OCI-LY1 (cell line): ENCODE measurements around the gene ZSCAN20.

Experiments
- H2AFZ ChIP-seq: fragments of 200-600 bp; sonication (generic), shearing (Covaris generic); 2 replicates; pipeline ENCODE4 v1.6.0; 2014; ENCODE audit warnings: antibody characterized with exemption, mild to moderate bottlenecking, low read length
- H3F3A ChIP-seq: fragments of 200-600 bp; sonication (generic), shearing (Covaris generic); 2 replicates; pipeline ENCODE4 v1.6.0; 2014; ENCODE audit warnings: mild to moderate bottlenecking, antibody characterized with exemption, low read length, moderate library complexity; ENCODE audit not compliant: insufficient read depth
- H3K27ac ChIP-seq: fragments of 200-600 bp; sonication (generic); 2 replicates; pipeline ENCODE4 v1.5.1; 2014; ENCODE audit warnings: low read length, mixed run types, mild to moderate bottlenecking, low read depth; ENCODE audit not compliant: poor library complexity, severe bottlenecking
- H3K27me3 ChIP-seq: fragments of 200-600 bp; sonication (generic); 2 replicates; pipeline ENCODE4 v1.6.0; 2014; ENCODE audit warnings: antibody characterized with exemption, mild to moderate bottlenecking, low read length, moderate library complexity; ENCODE audit not compliant: insufficient read depth
- H3K36me3 ChIP-seq: fragments of 200-600 bp; sonication (generic); 2 replicates; pipeline ENCODE4 v1.6.1; 2014; ENCODE audit warnings: mild to moderate bottlenecking, antibody characterized with exemption, low read length, moderate library complexity, mixed read lengths; ENCODE audit not compliant: insufficient read depth
- H3K4me1 ChIP-seq: fragments of 200-600 bp; sonication (generic); 2 replicates; pipeline ENCODE4 v1.5.1; 2014; ENCODE audit warnings: mild to moderate bottlenecking, low read length, moderate library complexity; ENCODE audit not compliant: insufficient read depth, severe bottlenecking
- H3K4me2 ChIP-seq: fragments of 200-600 bp; sonication (generic), shearing (Covaris generic); 2 replicates; pipeline ENCODE4 v1.6.1; 2014; ENCODE audit warnings: low read length
- H3K4me3 ChIP-seq: fragments of 200-600 bp; sonication (generic); 2 replicates; pipeline ENCODE4 v1.5.1; 2014; ENCODE audit warnings: low read length, low read depth, mild to moderate bottlenecking, mixed read lengths; ENCODE audit not compliant: poor library complexity, severe bottlenecking
- H3K79me2 ChIP-seq: fragments of 200-600 bp; shearing (Covaris generic); 2 replicates; pipeline ENCODE4 v1.6.1; 2016; ENCODE audit warnings: mixed run types, low read length, mixed read lengths; ENCODE audit not compliant: insufficient read depth
- H3K9ac ChIP-seq: fragments of 200-600 bp; sonication (generic), shearing (Covaris generic); 2 replicates; pipeline ENCODE4 v1.6.1; 2014; ENCODE audit warnings: mild to moderate bottlenecking, low read length, mixed read lengths
- H3K9me2 ChIP-seq: fragments of 200-600 bp; sonication (generic), shearing (Covaris generic); 2 replicates; pipeline ENCODE4 v1.6.1; 2014; ENCODE audit warnings: low read depth, mild to moderate bottlenecking, low read length, mixed read lengths
- H3K9me3 ChIP-seq: fragments of 200-600 bp; shearing (Covaris generic); 2 replicates; pipeline ENCODE4 v1.6.1; 2014; ENCODE audit warnings: low read length, mixed read lengths
- H4K20me1 ChIP-seq: fragments of 200-600 bp; sonication (generic), shearing (Covaris generic); 2 replicates; pipeline ENCODE4 v1.6.0; 2016; ENCODE audit warnings: mild to moderate bottlenecking, low read length; ENCODE audit not compliant: insufficient read depth
- EZH2 ChIP-seq: fragments of 200-600 bp; sonication (generic), shearing (Covaris generic); IDR thresholded peaks from 2 replicates; pipeline ENCODE4 v1.8.0; 2017; ENCODE audit warnings: borderline replicate concordance, mixed run types, mild to moderate bottlenecking, antibody characterized with exemption, low read length, moderate library complexity, mixed read lengths
- TF ChIP-seq, protein P1 (sequence below): fragments of 200-600 bp; sonication (generic), shearing (Covaris generic); IDR thresholded peaks from 2 replicates; pipeline ENCODE4 v1.5.1; 2017; ENCODE audit warnings: mild to moderate bottlenecking, antibody characterized with exemption, low read length, moderate library complexity, mixed read lengths

The ZSCAN20 gene

DNA sequence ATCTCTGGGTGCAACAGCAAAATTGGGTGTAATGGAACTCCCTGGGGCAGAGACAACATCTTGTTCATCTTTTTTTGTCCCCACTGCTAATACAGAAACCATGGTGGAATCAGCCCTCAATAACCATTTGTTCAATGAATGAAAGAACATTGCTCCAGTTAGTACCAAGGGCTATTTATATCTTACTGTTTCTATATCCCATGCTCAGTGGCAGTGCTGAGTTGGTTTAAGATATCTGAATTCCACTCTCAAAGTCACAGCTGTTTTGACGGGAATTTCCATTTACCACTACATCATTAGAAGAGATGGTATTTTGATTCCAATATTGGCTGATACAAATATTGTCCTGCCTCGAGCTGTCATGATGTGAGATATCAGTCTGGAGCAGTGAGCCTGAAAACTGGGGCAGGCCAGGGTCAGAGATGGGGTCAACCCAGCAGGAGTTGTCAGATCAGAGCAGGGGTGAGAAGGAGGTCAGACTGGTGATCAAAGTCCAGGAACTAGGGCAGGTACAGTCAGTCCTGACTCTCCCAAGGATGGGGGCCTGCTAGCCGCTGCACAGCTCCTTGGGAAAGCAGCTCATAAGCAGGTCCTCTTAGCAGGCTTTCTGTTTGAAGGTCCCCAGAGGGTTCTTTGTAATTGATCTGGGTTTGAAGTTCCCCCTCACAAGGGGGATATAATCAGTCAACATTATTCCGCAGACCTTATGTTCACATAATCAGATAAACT is 35.7 kb upstream of the ZSCAN20 start:
- Histone ChIP-seq H3K36me3 (no peaks in the 10 kb centered on the region), H3F3A (no peaks in the 10 kb centered on the region), H3K79me2 (no peaks in the 10 kb centered on the region), H3K9ac (no peak overlapping the region), H3K27me3 (0 out of 2 replicates have a peak, but pooled peaks cover 7% of the 10 kb centered on the region), H4K20me1 (no peaks in the 10 kb centered on the region), H3K4me1 (no peaks in the 10 kb centered on the region), H3K9me2 (no peaks in the 10 kb centered on the region), H3K4me3 (no peak overlapping the region), H3K27ac (no peak overlapping the region), H3K9me3 (no peaks in the 10 kb centered on the region), H2AFZ (no peak overlapping the region), H3K4me2 (no peak overlapping the region)
- no peak for TF ChIP-seq EZH2
- TF ChIP-seq, protein P1, sequence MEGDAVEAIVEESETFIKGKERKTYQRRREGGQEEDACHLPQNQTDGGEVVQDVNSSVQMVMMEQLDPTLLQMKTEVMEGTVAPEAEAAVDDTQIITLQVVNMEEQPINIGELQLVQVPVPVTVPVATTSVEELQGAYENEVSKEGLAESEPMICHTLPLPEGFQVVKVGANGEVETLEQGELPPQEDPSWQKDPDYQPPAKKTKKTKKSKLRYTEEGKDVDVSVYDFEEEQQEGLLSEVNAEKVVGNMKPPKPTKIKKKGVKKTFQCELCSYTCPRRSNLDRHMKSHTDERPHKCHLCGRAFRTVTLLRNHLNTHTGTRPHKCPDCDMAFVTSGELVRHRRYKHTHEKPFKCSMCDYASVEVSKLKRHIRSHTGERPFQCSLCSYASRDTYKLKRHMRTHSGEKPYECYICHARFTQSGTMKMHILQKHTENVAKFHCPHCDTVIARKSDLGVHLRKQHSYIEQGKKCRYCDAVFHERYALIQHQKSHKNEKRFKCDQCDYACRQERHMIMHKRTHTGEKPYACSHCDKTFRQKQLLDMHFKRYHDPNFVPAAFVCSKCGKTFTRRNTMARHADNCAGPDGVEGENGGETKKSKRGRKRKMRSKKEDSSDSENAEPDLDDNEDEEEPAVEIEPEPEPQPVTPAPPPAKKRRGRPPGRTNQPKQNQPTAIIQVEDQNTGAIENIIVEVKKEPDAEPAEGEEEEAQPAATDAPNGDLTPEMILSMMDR, result no peak

GRCh38 chr1:33438364-33439160 is 33.9 kb upstream of the ZSCAN20 start:
- no peak overlapping the region for H3K4me3 ChIP-seq
- 0 out of 2 replicates have a peak, but pooled peaks cover 11% of the 10 kb centered on the region for H3K27me3 ChIP-seq
- no peak overlapping the region for H3K4me2 ChIP-seq
- no peaks in the 10 kb centered on the region for H3K9me2 ChIP-seq
- no peaks in the 10 kb centered on the region for H3K9me3 ChIP-seq
- H3K36me3 ChIP-seq, result no peaks in the 10 kb centered on the region
- no peaks in the 10 kb centered on the region for H3F3A ChIP-seq
- no peaks in the 10 kb centered on the region for H3K79me2 ChIP-seq
- no peaks in the 10 kb centered on the region for H3K4me1 ChIP-seq
- no peak overlapping the region for H3K9ac ChIP-seq
- TF ChIP-seq EZH2, result no peak
- TF ChIP-seq, protein P1, result no peak
- H3K27ac ChIP-seq, result no peak overlapping the region
- H4K20me1 ChIP-seq, result no peaks in the 10 kb centered on the region
- H2AFZ ChIP-seq, result no peak overlapping the region

DNA sequence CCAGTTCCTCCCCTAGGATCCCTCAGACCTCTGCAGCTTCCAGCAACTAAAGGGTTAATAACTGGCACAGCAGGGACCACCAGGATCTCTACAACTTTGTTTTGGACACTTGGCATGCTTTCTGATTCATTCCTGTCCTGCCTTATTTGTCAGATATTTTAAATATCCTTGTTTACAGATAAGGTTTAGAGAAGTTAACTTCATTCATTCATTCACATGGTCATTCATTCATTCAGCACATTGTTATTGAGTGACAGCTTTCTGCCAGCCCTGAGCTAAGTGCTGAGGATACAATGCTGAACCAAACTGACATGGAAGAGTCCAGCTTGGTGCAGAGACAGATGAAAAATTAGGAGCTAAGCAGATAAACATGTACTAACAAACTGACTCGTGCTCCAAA is 32.8 kb upstream of the ZSCAN20 start:
- H3K4me3 ChIP-seq, result no peak overlapping the region
- no peaks in the 10 kb centered on the region for H3K4me1 ChIP-seq
- H4K20me1 ChIP-seq, result no peaks in the 10 kb centered on the region
- TF ChIP-seq, protein P1, result no peak
- TF ChIP-seq EZH2, result no peak
- no peaks in the 10 kb centered on the region for H3K36me3 ChIP-seq
- no peaks in the 10 kb centered on the region for H3K79me2 ChIP-seq
- H3K27ac ChIP-seq, result no peak overlapping the region
- H3K9me2 ChIP-seq, result no peaks in the 10 kb centered on the region
- H3K9me3 ChIP-seq, result no peaks in the 10 kb centered on the region
- no peak overlapping the region for H3K9ac ChIP-seq
- H3F3A ChIP-seq, result no peaks in the 10 kb centered on the region
- 0 out of 2 replicates have a peak, but pooled peaks cover 11% of the 10 kb centered on the region for H3K27me3 ChIP-seq
- H2AFZ ChIP-seq, result no peak overlapping the region
- no peak overlapping the region for H3K4me2 ChIP-seq
